H1 (cell line): ENCODE data around the gene TMEM178B. TPM values are rescaled to one million over a fixed set of nuclear protein-coding genes. Genes with fewer than 3 reads are reported as not detected.

ENCODE experiments used
- CTCF ChIA-PET: fragments of 300-600 bp; sonication (Branson Sonifier 250); formaldehyde crosslinking; loops from one replicate; lab custom pipeline; 2021; ENCODE audit not compliant: partially characterized antibody; lab: Charles Lee
- POLR2A ChIA-PET: fragments of 300-600 bp; sonication (Branson Sonifier 250); formaldehyde crosslinking; loops from one replicate; lab custom pipeline; 2021; ENCODE audit warnings: inconsistent platforms; ENCODE audit not compliant: partially characterized antibody; lab: Charles Lee
- DNase-seq, 2 experiments: peaks; one replicate each; pipeline versions ENCODE4 v3.0.0 to v3.0.0-alpha.2; 2010 to 2022; ENCODE audit warnings: low spot score in 2 of 2, low read depth in 1 of 2, mixed read lengths in 1 of 2
- FAIRE-seq: peaks from 2 replicates; lab custom pipeline; 2011; peaks lifted over from hg19 to GRCh38; lab: Jason Lieb, UNC
- H2AFZ ChIP-seq: 2 replicates; pipeline ENCODE4 v1.8.1; 2012; ENCODE audit warnings: low read length, inconsistent platforms
- H2AK5ac ChIP-seq: 2 replicates; pipeline ENCODE4 v1.6.1; 2013; ENCODE audit warnings: low read depth, low read length
- H2BK120ac ChIP-seq: replicated peaks from 2 replicates; pipeline ENCODE3; 2013; ENCODE audit warnings: low read depth, low read length, inconsistent platforms
- H2BK12ac ChIP-seq: 2 replicates; pipeline ENCODE4 v1.6.1; 2013; ENCODE audit warnings: low read depth, low read length
- H2BK15ac ChIP-seq: 2 replicates; pipeline ENCODE4 v1.6.1; 2013; ENCODE audit warnings: low read length
- H2BK20ac ChIP-seq: 2 replicates; pipeline ENCODE4 v1.6.1; 2013; ENCODE audit warnings: low read length
- H2BK5ac ChIP-seq: 2 replicates; pipeline ENCODE4 v1.6.1; 2013; ENCODE audit warnings: low read depth, low read length
- H3K14ac ChIP-seq: 2 replicates; pipeline ENCODE4 v1.6.1; 2013; ENCODE audit warnings: inconsistent platforms; ENCODE audit not compliant: insufficient read length
- H3K18ac ChIP-seq: 2 replicates; pipeline ENCODE4 v1.6.1; 2013; ENCODE audit warnings: low read length; ENCODE audit errors: extremely low read depth
- H3K23ac ChIP-seq: 2 replicates; pipeline ENCODE4 v1.6.1; 2013; ENCODE audit warnings: inconsistent platforms; ENCODE audit not compliant: insufficient read length
- H3K23me2 ChIP-seq: 2 replicates; pipeline ENCODE4 v1.6.1; 2013; ENCODE audit warnings: low read depth, low read length
- H3K27ac ChIP-seq: 2 replicates; pipeline ENCODE4 v1.6.1; 2011; ENCODE audit warnings: low read depth, low read length, inconsistent platforms
- H3K27me3 ChIP-seq, 4 experiments: replicated peaks in 1 of 4; 1 replicate in 1 of 4; 2 replicates in 3 of 4; pipeline versions ENCODE4 v1.6.1 to v1.8.1; 2011 to 2013; ENCODE audit warnings: low read length in 3 of 4, mild to moderate bottlenecking in 3 of 4, inconsistent platforms in 2 of 4, mixed read lengths in 2 of 4, moderate library complexity in 1 of 4; ENCODE audit not compliant: control insufficient read depth in 3 of 4, insufficient read depth in 3 of 4; ENCODE audit errors: extremely low read depth in 1 of 4
- H3K36me3 ChIP-seq, 4 experiments: 2 replicates each; pipeline versions ENCODE4 v1.6.1 to v1.8.1; 2011 to 2013; ENCODE audit warnings: mild to moderate bottlenecking in 4 of 4, low read length in 3 of 4, moderate library complexity in 2 of 4, control low read depth in 1 of 4, inconsistent platforms in 1 of 4; ENCODE audit not compliant: insufficient read depth in 4 of 4, control insufficient read depth in 2 of 4
- H3K4ac ChIP-seq: replicated peaks from 2 replicates; pipeline ENCODE3; 2013; ENCODE audit warnings: low read length, low read depth, mixed read lengths, inconsistent platforms; ENCODE audit not compliant: insufficient read length
- H3K4me1 ChIP-seq, 4 experiments: replicated peaks in 1 of 4; 1 replicate in 1 of 4; 2 replicates in 3 of 4; pipeline versions ENCODE4 v1.6.1 to v1.8.1; 2011 to 2013; ENCODE audit warnings: low read length in 3 of 4, inconsistent platforms in 2 of 4, mixed read lengths in 1 of 4; ENCODE audit not compliant: insufficient read depth in 4 of 4, control insufficient read depth in 3 of 4
- H3K4me2 ChIP-seq, 2 experiments: 2 replicates each; pipeline versions ENCODE4 v1.6.1 to v1.8.1; 2011 to 2013; ENCODE audit warnings: low read depth in 2 of 2, low read length in 2 of 2, control low read depth in 1 of 2, inconsistent platforms in 1 of 2, mild to moderate bottlenecking in 1 of 2; ENCODE audit not compliant: insufficient read depth in 1 of 2
- H3K4me3 ChIP-seq, 4 experiments: fragments of 200-600, 300-600 bp in 1 of 4; sonication (generic), shearing (Covaris generic), sonication (Bioruptor Twin) in 1 of 4; 2 replicates each; pipeline versions ENCODE4 v1.5.1 to v1.8.1; 2011 to 2016; ENCODE audit warnings: low read length in 4 of 4, low read depth in 3 of 4, control low read depth in 2 of 4, inconsistent platforms in 2 of 4, mild to moderate bottlenecking in 2 of 4, mixed read lengths in 1 of 4, moderate library complexity in 1 of 4; ENCODE audit not compliant: insufficient read depth in 2 of 4; ENCODE audit errors: extremely low read depth in 1 of 4
- H3K56ac ChIP-seq: replicated peaks from 2 replicates; pipeline ENCODE3; 2013; ENCODE audit warnings: low read depth, mild to moderate bottlenecking, mixed read lengths, low read length, inconsistent platforms; ENCODE audit not compliant: insufficient read length
- H3K79me1 ChIP-seq: 2 replicates; pipeline ENCODE4 v1.6.1; 2013; ENCODE audit warnings: low read depth, low read length, control low read depth
- H3K79me2 ChIP-seq, 2 experiments: 2 replicates each; pipeline versions ENCODE4 v1.6.1 to v1.8.1; 2012 to 2013; ENCODE audit warnings: low read length in 2 of 2, mild to moderate bottlenecking in 2 of 2, inconsistent platforms in 1 of 2; ENCODE audit not compliant: insufficient read depth in 2 of 2, control insufficient read depth in 1 of 2
- H3K9ac ChIP-seq, 4 experiments: replicated peaks in 1 of 4; 1 replicate in 1 of 4; 2 replicates in 3 of 4; pipeline versions ENCODE4 v1.6.1 to v1.8.1; 2011 to 2013; ENCODE audit warnings: low read depth in 3 of 4, low read length in 3 of 4, control low read depth in 2 of 4, mild to moderate bottlenecking in 2 of 4, moderate library complexity in 2 of 4, inconsistent platforms in 1 of 4; ENCODE audit errors: extremely low read depth in 1 of 4
- H3K9me3 ChIP-seq, 2 experiments: 2 replicates each; pipeline versions ENCODE4 v1.6.1 to v1.8.1; 2012 to 2013; ENCODE audit warnings: mild to moderate bottlenecking in 2 of 2, moderate library complexity in 2 of 2, control low read depth in 1 of 2, inconsistent platforms in 1 of 2, low read depth in 1 of 2, low read length in 1 of 2, mixed read lengths in 1 of 2; ENCODE audit not compliant: insufficient read depth in 2 of 2
- H4K20me1 ChIP-seq, 2 experiments: replicated peaks in 1 of 2; 2 replicates each; pipeline versions ENCODE3 to v1.8.1; 2011 to 2013; ENCODE audit warnings: inconsistent platforms in 2 of 2, low read length in 2 of 2, mild to moderate bottlenecking in 1 of 2; ENCODE audit not compliant: insufficient read depth in 2 of 2, control insufficient read depth in 1 of 2
- H4K5ac ChIP-seq: 2 replicates; pipeline ENCODE4 v1.6.1; 2013; ENCODE audit warnings: low read length, low read depth, mixed read lengths, inconsistent platforms; ENCODE audit not compliant: insufficient read length
- H4K8ac ChIP-seq: 2 replicates; pipeline ENCODE4 v1.8.0; 2013; ENCODE audit warnings: mild to moderate bottlenecking, moderate library complexity, low read length, inconsistent platforms; ENCODE audit not compliant: insufficient read depth; ENCODE audit errors: extremely low read depth
- H4K91ac ChIP-seq: replicated peaks from 2 replicates; pipeline ENCODE3; 2013; ENCODE audit warnings: low read length, mixed read lengths, inconsistent platforms; ENCODE audit not compliant: insufficient read length
- SIN3A ChIP-seq, 2 experiments: IDR thresholded peaks in 1 of 2; conservative IDR thresholded peaks in 1 of 2; 2 replicates each; pipeline ENCODE4 v1.6.1; 2011 to 2012; ENCODE audit warnings: low read length in 2 of 2, improper control_type of control experiment in 1 of 2, low read depth in 1 of 2, mild to moderate bottlenecking in 1 of 2
- WGBS, 2 experiments: shearing (Covaris generic) in 1 of 2; methylation state at CpG; one replicate each; pipeline versions ENCODE4 v1.1.6 to v1.1.7; 2013 to 2015; ENCODE audit warnings: low lambda C conversion rate in 2 of 2, mixed read lengths in 2 of 2, inconsistent platforms in 1 of 2, low coverage in 1 of 2, missing lambda C conversion rate in 1 of 2; ENCODE audit not compliant: insufficient replicate concordance in 2 of 2, insufficient coverage in 1 of 2, insufficient read length in 1 of 2; ENCODE audit errors: extremely low coverage in 1 of 2, missing lambda C conversion rate in 1 of 2; 5-methylcytosine and 5-hydroxymethylcytosine counted together
- polyA plus RNA-seq, 7 experiments: library from polyadenylated mRNA; depleted of rRNA in 3 of 7; stranded (reverse) in 5 of 7; unstranded in 2 of 7; fragments of >200 nt in 5 of 7; fragments of 200-250 nt in 2 of 7; gene quantifications; 1 replicate in 5 of 7; 2 replicates in 1 of 7; 4 replicates in 1 of 7; pipeline versions ENCODE4 v1.2.1 to v1.2.3, GENCODE V29; 2011 to 2013; ENCODE audit warnings: missing spikeins in 2 of 7, mixed read lengths in 2 of 7
- total RNA-seq: library from RNA; stranded (reverse); fragmentation: NEBNext Ultra II Directional; extraction: Animal tissue kit (Norgen Biotek cat#: 25700); gene quantifications from 2 replicates; pipeline ENCODE4 v1.2.1, GENCODE V29; 2021

The TMEM178B gene
- total and polyA plus RNA-seq, 2 of the 8 experiments (the other 6 are each of a cell fraction or from before 2014, with no cell fraction given): 5.3 to 18.1 TPM

DNA sequence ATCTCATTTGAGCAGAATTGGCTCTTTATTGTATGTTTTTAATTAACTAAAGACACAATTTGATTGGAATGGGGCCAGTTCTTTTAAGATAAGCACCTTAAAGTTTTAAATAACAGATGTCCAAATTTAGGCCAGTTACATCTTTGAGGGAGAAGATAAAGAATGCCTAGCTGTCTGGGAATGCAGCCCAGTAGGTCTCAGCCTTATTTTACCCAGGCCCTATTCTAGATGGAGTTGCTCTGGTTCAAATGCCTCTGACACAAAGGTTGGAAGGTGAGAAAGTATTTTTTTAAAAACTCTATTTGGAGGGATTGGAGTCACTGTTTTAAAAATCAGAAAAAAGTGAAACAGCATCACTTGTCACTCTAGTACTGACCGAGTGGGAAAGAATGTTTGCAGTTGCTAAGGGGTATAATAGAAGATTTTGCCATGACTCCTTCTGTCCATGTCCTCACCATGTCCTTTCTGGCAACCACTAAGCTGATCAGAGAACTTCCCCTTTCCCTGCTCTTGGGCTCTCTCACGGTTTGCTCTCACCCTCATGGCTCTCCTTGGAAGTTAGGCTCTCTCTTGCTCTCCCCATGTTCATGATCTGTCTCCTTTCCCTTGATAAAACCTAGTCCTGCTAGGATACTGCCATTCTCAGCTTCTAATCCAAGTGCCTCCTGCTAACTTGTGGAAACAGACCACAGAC lies 239.1 kb downstream of the TMEM178B start:
- Histone ChIP-seq H3K18ac (no peak overlapping the region), H2BK120ac (no peak overlapping the region), H3K23me2 (no peaks in the 10 kb centered on the region; the same call in 1 of the 2 replicates), H2BK20ac (no peak overlapping the region), H4K5ac (no peak overlapping the region), H3K9me3 (no peaks in the 10 kb centered on the region), H4K91ac (no peak overlapping the region), H3K23ac (no peak overlapping the region), H4K8ac (no peak overlapping the region), H3K56ac (no peak overlapping the region), H3K4me1 (no peaks in the 10 kb centered on the region), H2AK5ac (no peak overlapping the region), H2BK5ac (no peak overlapping the region), H3K4me2 (no peak overlapping the region), H3K27me3 (no peaks in the 10 kb centered on the region), H2AFZ (no peak overlapping the region), H3K14ac (no peak overlapping the region), H3K9ac (no peak overlapping the region), H3K4ac (no peak overlapping the region), H3K79me1 (no peaks in the 10 kb centered on the region), H3K79me2 (no peaks in the 10 kb centered on the region), H2BK15ac (no peak overlapping the region)
- ChIA-PET POLR2A (no interaction called here), CTCF (interaction anchor here (1.0 to 1.4 kb wide), 2 partner anchors 9 to 56 kb away, joined by 3 to 6 read pairs; no protein-coding TSS in a partner anchor)
- no peak for DNase-seq
- no peak for FAIRE-seq
- 80% methylated on average over 2 of the region's 2 CpGs; no CpG with 5 or more reads in 1 of the 2 experiments for WGBS, 2 experiments
- TF ChIP-seq SIN3A (conservative IDR thresholded peaks at IDR 0.05 in 1 of 2, IDR thresholded peaks at IDR 0.05 in 1 of 2; ENCODE audit: low read depth in 1 of 2, low read length in 2 of 2): no peak
- TF ChIP-seq, all 59 proteins: peak for 0
- H2BK12ac ChIP-seq: no peak overlapping the region
- H3K36me3 ChIP-seq: no peaks in the 10 kb centered on the region
- no peak overlapping the region for H3K27ac ChIP-seq
- no peak overlapping the region for H3K4me3 ChIP-seq
- H4K20me1 ChIP-seq: no peaks in the 10 kb centered on the region
